HG02938 (cell line): ENCODE results near the gene CBL.
"Not testable (repeated sequence)": the region's sequence is repeated elsewhere in the genome, so short reads cannot be mapped to it uniquely, and the experiment has no call there.

Experiments used
- ATAC-seq: cut with Tn5 transposase; IDR thresholded peaks from one replicate; pipeline ENCODE4 v1.9.1; 2021; ENCODE audit warnings: mild to moderate bottlenecking, moderate library complexity; ENCODE audit not compliant: unreplicated experiment

Gene CBL

GRCh38 chr11:119209186-119209585 is 3.0 kb downstream of the CBL start:
- no peak for ATAC-seq

- ATAC-seq = no peak
These were observed 3.9 kb downstream of the CBL start for GRCh38 chr11:119210050-119210449.

- ATAC-seq = no peak
These were observed 12.2 kb downstream of the CBL start for GRCh38 chr11:119218141-119218878.

GRCh38 chr11:119222308-119222707 is 16.2 kb downstream of the CBL start:
- no peak for ATAC-seq

GRCh38 chr11:119222891-119223290 is 16.8 kb downstream of the CBL start:
- no peak for ATAC-seq

- no peak for ATAC-seq
These were observed 17.7 kb downstream of the CBL start for GRCh38 chr11:119223856-119224255.

GRCh38 chr11:119228535-119229287 is 22.6 kb downstream of the CBL start:
- not testable (repeated sequence) for ATAC-seq

- ATAC-seq = no peak
These were observed 23.1 kb downstream of the CBL start for GRCh38 chr11:119229288-119229672.

GRCh38 chr11:119229741-119230140 is 23.6 kb downstream of the CBL start:
- ATAC-seq = no peak

GRCh38 chr11:119236490-119236889 is 30.4 kb downstream of the CBL start:
- no peak for ATAC-seq

GRCh38 chr11:119236891-119237290 is 30.8 kb downstream of the CBL start:
- ATAC-seq = no peak

- ATAC-seq = no peak
These were observed 31.4 kb downstream of the CBL start for GRCh38 chr11:119237515-119237914.

- no peak for ATAC-seq
These were observed 42.9 kb downstream of the CBL start for GRCh38 chr11:119248750-119249670.

GRCh38 chr11:119249671-119250010 is 43.5 kb downstream of the CBL start:
- ATAC-seq = no peak

GRCh38 chr11:119251114-119251513 is 45.0 kb downstream of the CBL start:
- ATAC-seq = no peak

GRCh38 chr11:119254239-119254638 is 48.1 kb downstream of the CBL start:
- ATAC-seq = no peak

- ATAC-seq = no peak
These were observed 52.0 kb downstream of the CBL start for GRCh38 chr11:119258180-119258579.

- no peak for ATAC-seq
These were observed 52.8 kb downstream of the CBL start for GRCh38 chr11:119258983-119259382.

- ATAC-seq = no peak
These were observed 56.7 kb downstream of the CBL start for GRCh38 chr11:119262668-119263351.

GRCh38 chr11:119263352-119263940 is 57.3 kb downstream of the CBL start:
- no peak for ATAC-seq
